Activated CD4-positive, alpha-beta T cell treated with anti-CD3 and anti-CD28 coated beads, Interleukin-2, amount 50 U/mL, for 24 hours (primary cell): ENCODE measurements around the gene LYRM4.

ENCODE experiments used
- DNase-seq, 2 donors: peaks; one replicate each; pipeline ENCODE4 v3.0.0-alpha.2; 2020; ENCODE audit warnings: low read depth in 1 of 2, low spot score in 1 of 2

LYRM4 gene

DNA sequence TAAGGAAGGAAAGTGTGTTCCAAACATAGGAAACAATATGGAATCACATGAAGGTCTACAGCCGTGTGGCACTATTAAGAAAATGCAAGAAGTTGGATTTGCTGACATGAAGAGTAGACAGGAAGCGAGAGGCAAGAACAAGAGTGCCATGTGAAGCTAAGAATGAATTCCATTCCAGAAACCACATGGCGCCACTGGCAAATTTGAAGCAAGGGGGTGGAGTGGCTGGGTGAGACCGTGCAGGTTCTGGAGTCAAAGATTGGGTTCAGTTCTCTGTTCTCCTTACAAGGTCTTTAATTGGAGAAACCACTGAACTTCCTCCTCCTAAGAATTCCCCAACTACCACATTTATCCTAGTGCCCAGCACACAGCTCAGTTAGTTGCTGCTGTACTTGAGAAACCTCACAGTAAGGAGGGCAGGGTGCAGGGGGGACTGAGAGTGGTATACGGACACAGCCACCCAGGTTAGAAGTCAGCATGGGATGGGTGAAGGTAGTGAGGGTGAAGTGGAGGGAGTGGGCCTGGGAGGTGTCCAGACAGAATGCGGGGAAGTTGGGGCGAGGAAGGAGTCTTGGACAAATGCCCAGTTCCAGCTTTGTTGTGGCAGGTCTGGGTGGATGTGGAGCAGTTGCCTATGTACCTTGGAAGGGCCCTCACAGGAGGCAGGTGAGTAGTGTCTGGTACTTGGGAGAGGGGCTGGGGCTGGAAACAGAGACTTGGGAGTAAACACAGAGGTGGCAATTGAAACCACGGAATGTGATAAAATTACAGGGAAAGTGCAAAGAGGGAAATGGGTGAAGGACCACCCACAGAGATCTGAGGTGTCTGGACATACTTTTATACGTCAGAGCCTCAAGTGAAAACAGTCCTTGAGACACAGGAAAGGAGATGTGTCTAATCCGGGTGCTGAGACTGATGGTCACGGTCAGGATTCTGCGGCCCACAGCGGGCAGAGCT lies 14.3 kb downstream of the LYRM4 start:
- DNase-seq, result no peak

GRCh38 chr6:5243069-5243468 lies 17.7 kb downstream of the LYRM4 start:
- no peak for DNase-seq

DNA sequence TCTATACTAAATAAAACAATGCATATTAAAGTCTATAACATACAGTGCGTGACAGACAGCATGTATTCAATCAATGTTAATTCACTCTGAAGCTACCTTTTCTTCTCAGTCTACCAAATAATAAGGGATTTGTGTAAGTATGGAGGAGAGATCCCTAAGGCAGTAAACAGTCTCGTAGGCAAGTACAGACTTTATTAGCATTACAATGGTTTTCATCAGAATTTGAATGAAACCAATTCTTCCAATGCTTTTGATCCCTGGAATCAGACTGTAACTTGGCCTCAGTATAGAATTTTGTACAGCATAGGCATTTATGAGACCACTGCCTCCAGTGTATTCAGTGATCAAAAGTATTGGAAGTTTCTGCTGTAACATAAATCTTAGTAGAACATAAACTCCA lies 19.5 kb downstream of the LYRM4 start:
- no peak for DNase-seq

- no peak for DNase-seq
Observed at GRCh38 chr6:5238336-5238735, 22.4 kb downstream of the LYRM4 start.

- DNase-seq, result no peak
Observed at GRCh38 chr6:5237805-5238204, 22.9 kb downstream of the LYRM4 start.

- DNase-seq, result no peak
Observed at GRCh38 chr6:5235830-5236229, 24.9 kb downstream of the LYRM4 start.

DNA sequence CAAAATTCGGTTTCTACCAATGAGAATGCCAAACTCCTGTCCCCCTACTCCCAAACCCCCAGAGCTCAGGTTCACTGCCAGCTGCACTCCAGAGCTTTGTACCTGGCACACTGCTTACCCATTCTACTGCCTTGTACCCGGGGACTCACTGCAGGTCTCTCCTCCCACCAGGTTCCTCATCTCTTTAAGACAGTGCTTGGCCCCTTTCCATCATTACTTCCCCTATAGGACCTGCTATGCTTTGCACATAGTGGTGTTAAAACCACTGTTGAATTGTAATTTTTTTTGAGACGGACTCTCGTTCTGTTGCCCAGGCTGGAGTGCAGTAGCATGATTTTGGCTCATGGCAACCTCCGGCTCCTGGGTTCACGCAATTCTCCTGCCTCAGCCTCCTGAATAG lies 25.9 kb downstream of the LYRM4 start:
- no peak for DNase-seq

DNA sequence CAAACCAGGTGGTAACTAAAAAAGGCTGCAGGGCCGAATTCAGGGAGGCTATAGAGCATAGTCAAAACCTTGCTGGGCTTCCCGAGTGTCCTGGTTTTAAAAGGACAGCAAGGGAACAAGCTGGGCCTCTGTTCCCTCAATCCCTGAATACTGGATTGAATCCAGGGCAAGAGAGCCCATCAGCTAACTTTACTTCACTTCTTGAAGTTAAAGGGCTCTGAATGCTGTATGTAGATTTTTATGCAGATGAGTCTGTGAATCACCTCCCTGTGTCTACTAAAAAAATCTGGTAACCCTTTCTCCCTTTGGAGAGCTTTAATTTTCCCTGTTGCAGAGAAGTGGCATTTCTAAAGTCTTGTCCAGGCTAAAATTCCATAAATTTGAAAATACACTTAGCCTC lies 29.5 kb downstream of the LYRM4 start:
- DNase-seq, result no peak

DNA sequence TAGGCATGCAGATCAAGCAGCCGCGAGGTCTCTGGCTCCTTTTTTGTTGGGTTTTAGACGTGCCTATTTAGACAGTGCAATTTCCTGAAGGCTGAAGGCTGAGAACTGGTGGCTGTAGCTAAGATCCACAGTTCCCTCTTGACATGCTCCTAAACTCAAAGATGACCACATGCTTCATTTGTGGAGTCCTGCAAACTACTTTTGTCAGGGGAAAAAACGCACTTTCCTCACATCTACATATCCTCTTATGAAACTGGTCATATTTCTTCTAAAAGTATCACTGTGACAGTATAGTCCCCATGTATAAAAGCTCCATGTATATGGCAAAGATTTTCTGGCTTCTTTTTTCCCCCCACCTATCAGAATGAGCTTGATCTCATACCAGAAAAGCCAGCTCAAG lies 30.7 kb downstream of the LYRM4 start:
- DNase-seq, result no peak

DNA sequence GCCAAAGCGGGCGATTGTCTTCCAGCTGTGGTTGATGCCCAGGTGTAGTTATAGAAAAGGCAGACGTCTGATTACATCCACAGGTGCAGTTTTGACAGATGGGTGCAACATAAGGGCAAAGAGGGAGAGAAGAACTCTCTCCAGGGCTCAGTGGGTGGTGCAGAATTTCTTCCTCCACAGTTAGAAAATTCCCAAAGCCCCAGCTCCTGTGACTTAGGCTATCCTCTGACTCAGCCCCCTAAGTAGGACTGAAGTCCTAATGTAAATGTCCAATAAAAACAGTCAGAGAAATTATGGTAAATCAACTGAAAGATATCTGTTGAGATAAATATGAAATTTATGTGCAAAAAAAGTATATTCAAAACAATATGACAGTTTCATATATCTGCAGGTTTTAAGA lies 31.4 kb downstream of the LYRM4 start:
- no peak for DNase-seq

GRCh38 chr6:5223309-5223708 lies 37.4 kb downstream of the LYRM4 start:
- DNase-seq, result no peak

DNA sequence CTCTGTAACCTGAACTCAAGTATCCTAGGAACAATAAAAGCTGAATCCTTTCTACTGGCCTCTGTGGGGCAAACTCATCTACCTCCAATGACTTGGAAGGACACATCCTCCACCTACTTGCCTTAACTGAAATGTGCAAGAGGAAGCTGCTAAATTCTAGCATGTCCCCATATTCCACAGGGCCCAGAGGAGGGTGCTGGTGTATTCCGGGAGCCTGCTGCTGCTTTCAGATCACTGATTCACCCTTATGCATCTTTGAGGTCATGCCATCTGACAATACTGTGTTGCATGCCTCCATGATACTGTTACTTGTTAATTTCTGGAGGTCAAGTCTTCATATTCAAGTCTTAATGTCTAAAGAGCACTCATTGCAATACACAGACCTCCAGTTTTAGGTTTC lies 40.3 kb downstream of the LYRM4 start:
- no peak for DNase-seq

GRCh38 chr6:5219011-5219691 lies 41.6 kb downstream of the LYRM4 start:
- no peak for DNase-seq

- no peak for DNase-seq
Observed at GRCh38 chr6:5217356-5217755, 43.4 kb downstream of the LYRM4 start.

DNA sequence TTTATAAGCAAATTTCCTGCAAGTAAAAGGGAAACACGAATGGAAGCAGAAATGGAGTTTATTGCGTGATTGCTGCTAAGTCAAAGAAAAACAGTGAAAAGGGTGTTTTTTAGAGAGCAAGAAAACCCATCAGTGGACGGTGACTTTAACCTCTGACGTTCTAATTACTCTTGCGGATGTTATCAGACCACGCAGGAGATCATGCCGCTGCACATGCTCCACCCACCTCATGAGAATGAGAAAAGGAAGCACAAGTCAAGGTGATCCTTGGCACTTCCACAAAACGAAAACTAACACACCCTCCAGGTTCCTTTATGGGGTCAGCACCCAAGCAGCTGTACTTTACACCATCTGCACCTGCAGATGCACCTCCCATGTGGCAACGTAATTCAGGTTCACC lies 45.0 kb downstream of the LYRM4 start:
- no peak for DNase-seq

DNA sequence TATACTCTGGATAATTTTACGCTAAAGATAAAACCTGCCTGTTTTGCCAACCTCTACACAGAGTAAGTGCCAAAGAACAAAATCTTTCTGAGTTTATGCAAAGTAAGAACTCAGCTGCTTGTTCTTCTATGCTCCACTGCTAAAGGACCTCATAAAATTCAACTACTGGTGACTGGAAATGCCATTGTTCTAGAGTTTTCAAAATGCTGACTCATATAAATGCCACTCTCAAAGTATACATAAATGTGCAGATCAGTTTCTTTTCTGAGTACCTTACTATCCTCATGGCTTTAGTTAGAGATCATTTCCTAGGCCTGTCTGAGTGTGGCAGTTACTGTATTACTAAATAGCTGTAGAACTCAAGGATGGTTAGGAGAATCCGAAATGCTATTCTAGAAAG lies 45.6 kb downstream of the LYRM4 start:
- no peak for DNase-seq

GRCh38 chr6:5214570-5215052 lies 46.1 kb downstream of the LYRM4 start:
- no peak for DNase-seq

DNA sequence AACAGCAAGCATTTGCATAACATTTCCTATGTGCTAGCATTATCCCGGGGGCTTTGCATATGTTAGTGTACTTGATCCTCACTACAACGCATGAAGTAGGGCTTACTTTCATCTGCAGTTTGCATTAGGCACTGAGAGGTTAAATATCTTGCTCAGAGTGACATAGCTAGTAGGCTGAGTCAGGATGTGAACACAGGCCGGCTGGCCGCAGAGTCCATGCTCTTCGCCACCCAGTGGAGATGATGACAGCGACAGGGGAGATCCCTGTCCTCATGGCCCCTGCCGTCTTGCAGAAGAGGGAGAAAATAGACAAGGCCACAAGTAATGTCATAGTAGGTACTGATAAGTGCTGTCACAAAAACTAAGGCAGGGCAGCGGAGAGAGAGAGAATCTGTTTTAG lies 46.9 kb downstream of the LYRM4 start:
- no peak for DNase-seq

DNA sequence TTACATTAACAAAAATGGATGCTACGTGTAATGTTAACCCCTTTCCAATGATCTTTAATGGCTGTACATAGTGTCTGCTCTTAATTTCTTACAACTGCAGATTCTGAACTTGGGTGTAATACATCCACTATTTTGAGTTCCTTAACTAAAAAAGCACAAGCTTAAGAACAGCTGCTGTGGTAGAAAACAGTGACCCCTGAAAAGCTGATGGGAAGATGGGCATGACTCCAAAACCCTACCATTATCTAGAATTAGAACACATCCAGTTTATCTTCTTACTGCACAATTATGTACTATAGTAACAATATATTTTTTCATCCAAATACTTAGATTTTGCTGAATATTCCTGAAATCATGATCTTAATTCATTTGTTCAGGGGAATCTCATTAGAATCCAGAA lies 49.3 kb downstream of the LYRM4 start:
- DNase-seq, result no peak

- no peak for DNase-seq
Observed at GRCh38 chr6:5208471-5208971, 52.2 kb downstream of the LYRM4 start.

- no peak for DNase-seq
Observed at GRCh38 chr6:5208057-5208456, 52.7 kb downstream of the LYRM4 start.

DNA sequence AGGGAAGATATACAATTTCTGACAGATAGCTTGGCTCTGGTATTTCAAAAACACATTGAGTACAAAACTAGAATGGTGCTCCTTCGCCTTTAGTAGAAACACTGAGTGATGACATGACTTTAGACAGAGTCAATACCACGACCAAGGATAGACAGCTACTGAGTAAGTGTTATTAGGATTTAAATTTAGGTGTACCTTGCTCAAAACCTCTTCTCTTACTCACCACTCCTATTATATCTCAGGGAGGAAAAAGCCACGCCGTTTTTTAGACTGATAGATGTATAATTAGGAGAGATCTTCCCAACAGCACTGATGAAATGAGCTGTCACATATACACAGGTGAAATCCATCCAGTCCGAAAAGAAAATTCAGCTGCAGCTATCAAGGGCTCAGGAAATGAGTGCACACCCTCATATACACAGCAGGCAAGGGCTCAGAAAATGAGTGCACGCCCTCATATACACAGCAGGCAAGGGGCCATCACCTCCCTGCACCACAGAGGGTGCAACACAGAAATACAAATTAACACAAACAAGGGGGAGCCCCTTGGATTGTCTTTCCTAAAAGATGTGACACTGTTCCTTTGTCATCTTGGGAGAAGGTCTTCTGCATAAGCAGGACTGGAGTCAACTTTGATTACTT lies 53.7 kb downstream of the LYRM4 start:
- no peak for DNase-seq
